ENCODE measurements around the gene TJP1. TPM values are rescaled to one million over a fixed set of nuclear protein-coding genes. Genes with fewer than 3 reads are reported as not detected.

The TJP1 gene
- total RNA-seq, 1 donor from 2014 or later = 90.6 TPM

GRCh38 chr15:29686445-29687203 is 135.6 kb downstream of the TJP1 start:
- no peak for TF ChIP-seq CTCF (conservative IDR thresholded peaks at IDR 0.05)
- peaks cover 9% of the 10 kb centered on the region for H3K4me1 Mint-ChIP-seq
- H3K27me3 Mint-ChIP-seq (ENCODE audit: low read depth) = no peaks in the 10 kb centered on the region
- H3K9me3 Mint-ChIP-seq = peaks cover 6% of the 10 kb centered on the region
- no peak for DNase-seq (ENCODE audit: low read depth, low spot score)
- H3K36me3 Mint-ChIP-seq (ENCODE audit: low read depth) = no peaks in the 10 kb centered on the region
- no peak overlapping the region for H3K27ac Mint-ChIP-seq (ENCODE audit: unreplicated experiment)
- H3K4me3 Mint-ChIP-seq = no peak overlapping the region

- no peak for DNase-seq (ENCODE audit: low read depth, low spot score)
- Mint-ChIP-seq H3K27me3 (ENCODE audit: low read depth) (no peaks in the 10 kb centered on the region), H3K4me1 (peaks cover 9% of the 10 kb centered on the region), H3K36me3 (ENCODE audit: low read depth) (no peaks in the 10 kb centered on the region), H3K9me3 (peaks cover 6% of the 10 kb centered on the region), H3K27ac (ENCODE audit: unreplicated experiment) (no peak overlapping the region), H3K4me3 (no peak overlapping the region)
- no peak for TF ChIP-seq CTCF (conservative IDR thresholded peaks at IDR 0.05)
Observed at GRCh38 chr15:29686079-29686425, 136.2 kb downstream of the TJP1 start.

GRCh38 chr15:29685156-29686078 is 136.9 kb downstream of the TJP1 start:
- no peak for TF ChIP-seq CTCF (conservative IDR thresholded peaks at IDR 0.05)
- Mint-ChIP-seq H3K27ac (ENCODE audit: unreplicated experiment) (no peak overlapping the region), H3K9me3 (peaks cover 6% of the 10 kb centered on the region), H3K4me1 (peaks cover 9% of the 10 kb centered on the region), H3K4me3 (no peak overlapping the region), H3K36me3 (ENCODE audit: low read depth) (no peaks in the 10 kb centered on the region), H3K27me3 (ENCODE audit: low read depth) (no peaks in the 10 kb centered on the region)
- DNase-seq (ENCODE audit: low read depth, low spot score) = no peak

GRCh38 chr15:29682781-29683180 is 139.5 kb downstream of the TJP1 start:
- peaks cover 6% of the 10 kb centered on the region for H3K4me1 Mint-ChIP-seq
- H3K36me3 Mint-ChIP-seq (ENCODE audit: low read depth) = no peaks in the 10 kb centered on the region
- no peak overlapping the region for H3K27ac Mint-ChIP-seq (ENCODE audit: unreplicated experiment)
- H3K27me3 Mint-ChIP-seq (ENCODE audit: low read depth) = no peaks in the 10 kb centered on the region
- no peak for TF ChIP-seq CTCF (conservative IDR thresholded peaks at IDR 0.05)
- DNase-seq (ENCODE audit: low read depth, low spot score) = no peak
- H3K4me3 Mint-ChIP-seq = no peak overlapping the region
- peaks cover 6% of the 10 kb centered on the region for H3K9me3 Mint-ChIP-seq

GRCh38 chr15:29682361-29682760 is 139.9 kb downstream of the TJP1 start:
- Mint-ChIP-seq H3K27ac (ENCODE audit: unreplicated experiment) (peak overlapping the region; percentile 27), H3K27me3 (ENCODE audit: low read depth) (peaks cover 2% of the 10 kb centered on the region)

More at GRCh38 chr15:29682361-29682760, 139.9 kb downstream of the TJP1 start:
- no peak for TF ChIP-seq CTCF (conservative IDR thresholded peaks at IDR 0.05)
- Mint-ChIP-seq H3K36me3 (ENCODE audit: low read depth) (no peaks in the 10 kb centered on the region), H3K9me3 (peaks cover 6% of the 10 kb centered on the region), H3K4me1 (peaks cover 8% of the 10 kb centered on the region), H3K4me3 (no peak overlapping the region)
- no peak for DNase-seq (ENCODE audit: low read depth, low spot score)

All from neural crest cell (in vitro differentiated cells).